Activated T-helper 9 cell treated with anti-CD3 and anti-CD28 coated beads, Interleukin-2, amount 50 U/mL, for 16 hours (primary cell): Measurements from ENCODE around the gene ERVV-1.
A peak's percentile ranks its signal among the peaks of the same experiment; 100 is the strongest.
"Not testable (repeated sequence)": the region's sequence is repeated elsewhere in the genome, so short reads cannot be mapped to it uniquely, and the experiment has no call there.

Source experiments
- DNase-seq: peaks from one replicate; pipeline ENCODE4 v3.0.0-alpha.2; 2020; ENCODE audit warnings: low read depth

Gene ERVV-1

GRCh38 chr19:53013621-53014020, at the start of gene ERVV-1:
Gene ERVV-1, plus strand, starts transcription at chr19:53013921. Its CDS starts 170 bp downstream, at chr19:53014091.
- DNase-seq, result no peak

GRCh38 chr19:52967772-52968171, 45.9 kb upstream of the ERVV-1 start:
- no peak for DNase-seq

- DNase-seq, result no peak
Measured at GRCh38 chr19:52981329-52981728, 32.4 kb upstream of the ERVV-1 start.

GRCh38 chr19:52983167-52983566, 30.6 kb upstream of the ERVV-1 start:
- not testable (repeated sequence) for DNase-seq

GRCh38 chr19:52987221-52987620, 26.5 kb upstream of the ERVV-1 start:
- no peak for DNase-seq

- no peak for DNase-seq
Measured at GRCh38 chr19:52988506-52988905, 25.2 kb upstream of the ERVV-1 start.

GRCh38 chr19:52990759-52991418, 22.8 kb upstream of the ERVV-1 start:
- no peak for DNase-seq

GRCh38 chr19:52991484-52991883, 22.2 kb upstream of the ERVV-1 start:
- no peak for DNase-seq

GRCh38 chr19:52992109-52993004, 21.4 kb upstream of the ERVV-1 start:
- DNase-seq, result no peak

- DNase-seq, result peak; percentile 63
Measured at GRCh38 chr19:52993342-52994178, 20.2 kb upstream of the ERVV-1 start.

- DNase-seq, result no peak
Measured at GRCh38 chr19:52995711-52996110, 18.0 kb upstream of the ERVV-1 start.

GRCh38 chr19:52997975-52998374, 15.7 kb upstream of the ERVV-1 start:
- no peak for DNase-seq

- no peak for DNase-seq
Measured at GRCh38 chr19:53002479-53002878, 11.2 kb upstream of the ERVV-1 start.

GRCh38 chr19:53004242-53004641, 9.5 kb upstream of the ERVV-1 start:
- no peak for DNase-seq

GRCh38 chr19:53007200-53007599, 6.5 kb upstream of the ERVV-1 start:
- DNase-seq, result no peak

GRCh38 chr19:53007606-53008005, 6.1 kb upstream of the ERVV-1 start:
- no peak for DNase-seq

- DNase-seq, result no peak
Measured at GRCh38 chr19:53008061-53008778, 5.5 kb upstream of the ERVV-1 start.

GRCh38 chr19:53010494-53010893, 3.2 kb upstream of the ERVV-1 start:
- DNase-seq, result no peak

GRCh38 chr19:53012006-53012405, 1.7 kb upstream of the ERVV-1 start:
- DNase-seq, result no peak

GRCh38 chr19:53015159-53015558, 1.4 kb downstream of the ERVV-1 start:
- DNase-seq, result no peak

- no peak for DNase-seq
Measured at GRCh38 chr19:53015730-53016129, 2.0 kb downstream of the ERVV-1 start.

GRCh38 chr19:53019684-53020083, 6.0 kb downstream of the ERVV-1 start:
- DNase-seq, result no peak
